H9 (cell line): ENCODE measurements around the gene STXBP1. TPM values are rescaled to one million over a fixed set of nuclear protein-coding genes. Genes with fewer than 3 reads are reported as not detected.

ENCODE experiments used
- DNase-seq: peaks from one replicate; pipeline ENCODE4 v3.0.0-alpha.2; 2017
- H2AFZ ChIP-seq: one replicate; pipeline ENCODE4 v1.6.1; 2013; ENCODE audit warnings: mild to moderate bottlenecking, low read length, control low read depth, moderate library complexity
- H2AK5ac ChIP-seq: 2 replicates; pipeline ENCODE4 v1.6.1; 2013; ENCODE audit warnings: low read length, control low read depth, mixed read lengths; ENCODE audit not compliant: insufficient read length
- H2BK120ac ChIP-seq: one replicate; pipeline ENCODE4 v1.6.1; 2013; ENCODE audit warnings: low read depth, mild to moderate bottlenecking, low read length, control low read depth, inconsistent platforms; ENCODE audit not compliant: poor library complexity, severe bottlenecking
- H2BK12ac ChIP-seq: 2 replicates; pipeline ENCODE4 v1.6.1; 2013; ENCODE audit warnings: low read length, control low read depth, mixed read lengths, low read depth; ENCODE audit not compliant: insufficient read length
- H2BK15ac ChIP-seq: 2 replicates; pipeline ENCODE4 v1.6.1; 2013; ENCODE audit warnings: low read depth, low read length, control low read depth
- H2BK20ac ChIP-seq: one replicate; pipeline ENCODE4 v1.6.1; 2013; ENCODE audit warnings: low read depth, mild to moderate bottlenecking, low read length, control low read depth, inconsistent platforms; ENCODE audit not compliant: poor library complexity, severe bottlenecking
- H2BK5ac ChIP-seq: 2 replicates; pipeline ENCODE4 v1.6.1; 2013; ENCODE audit warnings: low read length, control low read depth, mixed read lengths; ENCODE audit not compliant: insufficient read length
- H3K14ac ChIP-seq: 2 replicates; pipeline ENCODE4 v1.6.1; 2013; ENCODE audit warnings: low read length, control low read depth; ENCODE audit not compliant: insufficient read depth
- H3K18ac ChIP-seq: 2 replicates; pipeline ENCODE4 v1.6.1; 2013; ENCODE audit warnings: low read depth, mild to moderate bottlenecking, mixed read lengths, low read length, control low read depth; ENCODE audit not compliant: insufficient read length
- H3K23ac ChIP-seq: 2 replicates; pipeline ENCODE4 v1.6.1; 2013; ENCODE audit warnings: low read length, control low read depth, mixed read lengths, low read depth; ENCODE audit not compliant: insufficient read length
- H3K23me2 ChIP-seq: 2 replicates; pipeline ENCODE4 v1.6.1; 2013; ENCODE audit warnings: low read depth, mild to moderate bottlenecking, mixed read lengths, low read length, control low read depth; ENCODE audit not compliant: insufficient read length, poor library complexity, severe bottlenecking
- H3K27ac ChIP-seq: 2 replicates; pipeline ENCODE4 v1.5.1; 2013; ENCODE audit warnings: low read length, control low read depth, mixed read lengths, low read depth; ENCODE audit not compliant: insufficient read length
- H3K27me3 ChIP-seq: 2 replicates; pipeline ENCODE4 v1.6.1; 2013; ENCODE audit warnings: low read length, control low read depth, inconsistent platforms; ENCODE audit not compliant: insufficient read depth
- H3K4ac ChIP-seq: 2 replicates; pipeline ENCODE4 v1.6.1; 2013; ENCODE audit warnings: low read depth, mild to moderate bottlenecking, control low read depth, inconsistent platforms, low read length, moderate library complexity
- H3K4me1 ChIP-seq: 2 replicates; pipeline ENCODE4 v1.6.1; 2013; ENCODE audit warnings: low read length, control low read depth, inconsistent platforms; ENCODE audit not compliant: insufficient read depth
- H3K4me2 ChIP-seq: 2 replicates; pipeline ENCODE4 v1.6.1; 2013; ENCODE audit warnings: low read length, control low read depth, mixed read lengths; ENCODE audit not compliant: insufficient read length, insufficient read depth
- H3K56ac ChIP-seq: 2 replicates; pipeline ENCODE4 v1.6.1; 2013; ENCODE audit warnings: low read depth, mild to moderate bottlenecking, mixed read lengths, low read length, control low read depth; ENCODE audit not compliant: insufficient read length
- H3K79me1 ChIP-seq: 2 replicates; pipeline ENCODE4 v1.6.1; 2013; ENCODE audit warnings: low read depth, mild to moderate bottlenecking, moderate library complexity, low read length, control low read depth, inconsistent platforms; ENCODE audit not compliant: insufficient read depth, poor library complexity, severe bottlenecking
- H3K79me2 ChIP-seq: 2 replicates; pipeline ENCODE4 v1.6.1; 2013; ENCODE audit warnings: low read length, control low read depth, inconsistent platforms; ENCODE audit not compliant: insufficient read depth
- H3K9ac ChIP-seq: 2 replicates; pipeline ENCODE4 v1.6.1; 2013; ENCODE audit warnings: low read length, control low read depth, mixed read lengths; ENCODE audit not compliant: insufficient read length; ENCODE audit errors: extremely low read depth
- H3K9me3 ChIP-seq: one replicate; pipeline ENCODE4 v1.6.1; 2013; ENCODE audit warnings: low read depth, low read length, inconsistent platforms; ENCODE audit not compliant: control insufficient read depth
- H3T11ph ChIP-seq: one replicate; pipeline ENCODE4 v1.6.1; 2013; ENCODE audit warnings: mild to moderate bottlenecking, low read length, control low read depth, inconsistent platforms
- H4K20me1 ChIP-seq: one replicate; pipeline ENCODE4 v1.6.1; 2013; ENCODE audit not compliant: control insufficient read depth, insufficient read length, insufficient read depth
- H4K5ac ChIP-seq: 2 replicates; pipeline ENCODE4 v1.6.1; 2013; ENCODE audit warnings: low read depth, mild to moderate bottlenecking, mixed read lengths, low read length, control low read depth; ENCODE audit not compliant: insufficient read length
- H4K8ac ChIP-seq: replicated peaks from 2 replicates; pipeline ENCODE4 v1.6.1; 2013; ENCODE audit warnings: low read length, control low read depth, mixed read lengths, low read depth; ENCODE audit not compliant: insufficient read length
- H4K91ac ChIP-seq: 2 replicates; pipeline ENCODE4 v1.6.1; 2013; ENCODE audit warnings: low read depth, mild to moderate bottlenecking, moderate library complexity, mixed read lengths, low read length, control low read depth; ENCODE audit not compliant: insufficient read length
- H3K27ac Mint-ChIP-seq, 3 experiments: 2 replicates in 2 of 3; 3 replicates in 1 of 3; pipeline ENCODE4 v1.8.0; 2020 to 2021; ENCODE audit warnings: mixed read lengths in 3 of 3, mild to moderate bottlenecking in 1 of 3, moderate library complexity in 1 of 3
- H3K27me3 Mint-ChIP-seq: 2 replicates; pipeline ENCODE4 v1.8.0; 2021; ENCODE audit warnings: low read depth, mild to moderate bottlenecking, moderate library complexity, mixed read lengths
- H3K36me3 Mint-ChIP-seq, 3 experiments: 2 replicates in 2 of 3; 3 replicates in 1 of 3; pipeline ENCODE4 v1.8.0; 2020 to 2021; ENCODE audit warnings: low read depth in 3 of 3, mixed read lengths in 3 of 3; ENCODE audit not compliant: insufficient read depth in 1 of 3
- H3K4me1 Mint-ChIP-seq, 2 experiments: 2 replicates each; pipeline ENCODE4 v1.8.0; 2020; ENCODE audit warnings: mixed read lengths in 2 of 2
- H3K4me3 Mint-ChIP-seq, 2 experiments: 2 replicates in 1 of 2; 3 replicates in 1 of 2; pipeline ENCODE4 v1.8.0; 2020 to 2021; ENCODE audit warnings: mild to moderate bottlenecking in 2 of 2, mixed read lengths in 2 of 2, moderate library complexity in 1 of 2
- H3K9me3 Mint-ChIP-seq, 2 experiments: 2 replicates in 1 of 2; 3 replicates in 1 of 2; pipeline ENCODE4 v1.8.0; 2020; ENCODE audit warnings: mild to moderate bottlenecking in 2 of 2, mixed read lengths in 2 of 2, moderate library complexity in 1 of 2
- WGBS: extraction: QIAGEN DNeasy Blood & Tissue Kit; methylation state at CpG from one replicate; pipeline ENCODE4 v1.1.7; 2013; ENCODE audit warnings: missing lambda C conversion rate, low lambda C conversion rate, mixed read lengths; ENCODE audit not compliant: insufficient read length; ENCODE audit errors: extremely low coverage; 5-methylcytosine and 5-hydroxymethylcytosine counted together
- total RNA-seq: library from RNA; stranded (reverse); gene quantifications from 2 replicates; pipeline ENCODE4 v1.2.1, GENCODE V29; 2021
- TF ChIP-seq, protein P1 (sequence below): fragments of 200-600 bp; sonication (generic); conservative IDR thresholded peaks from 3 replicates; pipeline ENCODE4 v1.8.0; 2021; ENCODE audit warnings: antibody characterized with exemption, mild to moderate bottlenecking

STXBP1 gene
- total RNA-seq, 1 experiment from 2014 or later: 22.3 TPM

DNA sequence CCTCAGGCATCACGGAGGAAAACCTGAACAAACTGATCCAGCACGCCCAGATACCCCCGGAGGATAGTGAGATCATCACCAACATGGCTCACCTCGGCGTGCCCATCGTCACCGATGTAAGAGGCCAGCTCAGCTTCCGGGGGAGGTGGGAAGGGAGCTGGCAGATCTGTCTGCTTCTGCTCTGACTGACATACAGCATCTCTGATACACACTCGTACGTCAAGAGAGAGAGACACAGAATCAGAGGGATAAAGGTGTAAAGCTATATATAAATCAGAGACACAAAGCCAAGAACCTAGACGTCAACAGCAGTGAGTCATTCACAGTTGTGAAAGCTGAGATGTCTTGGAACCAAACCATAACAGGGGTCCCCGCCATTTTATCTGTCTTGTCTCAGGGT, 64.6 kb downstream of the STXBP1 start:
- Histone ChIP-seq H2BK120ac (no peak overlapping the region), H3K14ac (no peak overlapping the region), H3K9me3 (no peaks in the 10 kb centered on the region), H3T11ph (no peak overlapping the region), H3K18ac (no peak overlapping the region), H3K23me2 (no peaks in the 10 kb centered on the region), H3K27me3 (no peaks in the 10 kb centered on the region), H3K79me2 (no peaks in the 10 kb centered on the region), H3K4me2 (no peak overlapping the region), H2BK12ac (no peak overlapping the region), H3K56ac (no peak overlapping the region), H3K4ac (no peak overlapping the region), H2BK20ac (no peak overlapping the region), H4K8ac (no peak overlapping the region), H3K27ac (no peak overlapping the region), H3K79me1 (no peaks in the 10 kb centered on the region), H3K23ac (no peak overlapping the region), H3K4me1 (no peaks in the 10 kb centered on the region), H2AK5ac (no peak overlapping the region), H3K9ac (no peak overlapping the region), H4K91ac (no peak overlapping the region), H4K20me1 (no peaks in the 10 kb centered on the region), H4K5ac (no peak overlapping the region), H2AFZ (no peak overlapping the region), H2BK5ac (no peak overlapping the region), H2BK15ac (no peak overlapping the region)
- no CpG with 5 or more reads among the region's 12 CpGs for WGBS
- TF ChIP-seq, protein P1, sequence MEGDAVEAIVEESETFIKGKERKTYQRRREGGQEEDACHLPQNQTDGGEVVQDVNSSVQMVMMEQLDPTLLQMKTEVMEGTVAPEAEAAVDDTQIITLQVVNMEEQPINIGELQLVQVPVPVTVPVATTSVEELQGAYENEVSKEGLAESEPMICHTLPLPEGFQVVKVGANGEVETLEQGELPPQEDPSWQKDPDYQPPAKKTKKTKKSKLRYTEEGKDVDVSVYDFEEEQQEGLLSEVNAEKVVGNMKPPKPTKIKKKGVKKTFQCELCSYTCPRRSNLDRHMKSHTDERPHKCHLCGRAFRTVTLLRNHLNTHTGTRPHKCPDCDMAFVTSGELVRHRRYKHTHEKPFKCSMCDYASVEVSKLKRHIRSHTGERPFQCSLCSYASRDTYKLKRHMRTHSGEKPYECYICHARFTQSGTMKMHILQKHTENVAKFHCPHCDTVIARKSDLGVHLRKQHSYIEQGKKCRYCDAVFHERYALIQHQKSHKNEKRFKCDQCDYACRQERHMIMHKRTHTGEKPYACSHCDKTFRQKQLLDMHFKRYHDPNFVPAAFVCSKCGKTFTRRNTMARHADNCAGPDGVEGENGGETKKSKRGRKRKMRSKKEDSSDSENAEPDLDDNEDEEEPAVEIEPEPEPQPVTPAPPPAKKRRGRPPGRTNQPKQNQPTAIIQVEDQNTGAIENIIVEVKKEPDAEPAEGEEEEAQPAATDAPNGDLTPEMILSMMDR: no peak
- no peaks in the 10 kb centered on the region for H3K27me3 Mint-ChIP-seq
- H3K4me1 Mint-ChIP-seq: no peaks in the 10 kb centered on the region
- no peaks in the 10 kb centered on the region for H3K9me3 Mint-ChIP-seq
- H3K4me3 Mint-ChIP-seq: no peak overlapping the region
- no peak overlapping the region for H3K27ac Mint-ChIP-seq
- H3K36me3 Mint-ChIP-seq: peaks cover 26 to 56% (median 33%) of the 10 kb centered on the region in 3 experiments; a peak in 6 of 7 replicates
- DNase-seq: no peak
